GM23338 (cell line): Measurements from ENCODE around the gene TMEM163. TPM values are rescaled to one million over a fixed set of nuclear protein-coding genes. Genes with fewer than 3 reads are reported as not detected.

ENCODE experiments used
- ATAC-seq: fragments of 200-7000 bp; cut with Tn5 transposase; 3 replicates; pipeline ENCODE4 v1.9.1; 2020
- DNase-seq: peaks from one replicate; pipeline ENCODE4 v3.0.0-alpha.2; 2015; ENCODE audit warnings: low spot score
- H2AFZ ChIP-seq: fragments of 200-600 bp; sonication (generic); 2 replicates; pipeline ENCODE4 v1.8.0; 2016; ENCODE audit warnings: antibody characterized with exemption, mild to moderate bottlenecking, moderate library complexity
- H3F3A ChIP-seq: fragments of 200-600 bp; sonication (generic); replicated peaks from 2 replicates; pipeline ENCODE4 v1.8.0; 2017; ENCODE audit warnings: antibody characterized with exemption, mixed run types, low read depth
- H3K27ac ChIP-seq: fragments of 200-600 bp; sonication (generic); 2 replicates; pipeline ENCODE4 v1.6.1; 2016; ENCODE audit warnings: low read depth
- H3K27me3 ChIP-seq: fragments of 200-600 bp; sonication (generic); 2 replicates; pipeline ENCODE4 v1.8.0; 2016; ENCODE audit warnings: mild to moderate bottlenecking, mixed run types, moderate library complexity; ENCODE audit not compliant: insufficient read depth
- H3K36me3 ChIP-seq: fragments of 200-600 bp; sonication (generic); 2 replicates; pipeline ENCODE4 v1.8.0; 2016; ENCODE audit warnings: mild to moderate bottlenecking; ENCODE audit not compliant: insufficient read depth
- H3K4me1 ChIP-seq: fragments of 200-600 bp; sonication (generic); 2 replicates; pipeline ENCODE4 v1.8.0; 2016; ENCODE audit warnings: mild to moderate bottlenecking, moderate library complexity; ENCODE audit not compliant: insufficient read depth
- H3K4me2 ChIP-seq: fragments of 200-600 bp; sonication (generic); 2 replicates; pipeline ENCODE4 v1.7.1; 2017; ENCODE audit warnings: mixed run types
- H3K4me3 ChIP-seq: fragments of 200-600 bp; sonication (generic); 2 replicates; pipeline ENCODE4 v1.6.1; 2016; ENCODE audit warnings: mixed run types
- H3K79me2 ChIP-seq: fragments of 200-600 bp; sonication (generic); replicated peaks from 2 replicates; pipeline ENCODE4 v1.8.0; 2017; ENCODE audit warnings: mild to moderate bottlenecking; ENCODE audit not compliant: insufficient read depth
- H3K9me2 ChIP-seq: fragments of 200-600 bp; sonication (generic); 2 replicates; pipeline ENCODE4 v1.8.0; 2017; ENCODE audit not compliant: insufficient read depth
- H4K20me1 ChIP-seq: fragments of 200-600 bp; sonication (generic); replicated peaks from 2 replicates; pipeline ENCODE4 v1.8.0; 2017; ENCODE audit warnings: mild to moderate bottlenecking; ENCODE audit not compliant: insufficient read depth
- H3K27ac Mint-ChIP-seq: 2 replicates; pipeline ENCODE4 v1.8.0; 2020; ENCODE audit warnings: inconsistent platforms, mild to moderate bottlenecking, moderate library complexity, mixed read lengths
- H3K27me3 Mint-ChIP-seq: 3 replicates; pipeline ENCODE4 v1.8.0; 2022; ENCODE audit warnings: low read depth, mild to moderate bottlenecking, moderate library complexity, mixed read lengths, inconsistent platforms; ENCODE audit not compliant: insufficient read depth, poor library complexity
- H3K36me3 Mint-ChIP-seq: 3 replicates; pipeline ENCODE4 v1.8.0; 2021; ENCODE audit warnings: low read depth, mild to moderate bottlenecking, inconsistent platforms, moderate library complexity, mixed read lengths
- H3K4me1 Mint-ChIP-seq: 3 replicates; pipeline ENCODE4 v1.8.0; 2020; ENCODE audit warnings: mild to moderate bottlenecking, inconsistent platforms, mixed read lengths
- H3K4me3 Mint-ChIP-seq: 3 replicates; pipeline ENCODE4 v1.8.0; 2021; ENCODE audit warnings: moderate library complexity, mild to moderate bottlenecking, inconsistent platforms, mixed read lengths
- H3K9me3 Mint-ChIP-seq: 3 replicates; pipeline ENCODE4 v1.8.0; 2020; ENCODE audit warnings: moderate library complexity, mild to moderate bottlenecking, inconsistent platforms, mixed read lengths
- CREB1 ChIP-seq: fragments of 250-450 bp; sonication (Bioruptor Pico); IDR thresholded peaks from 2 replicates; pipeline ENCODE4 v1.5.0; 2020; ENCODE audit warnings: low read depth, mild to moderate bottlenecking, moderate library complexity
- EZH2phosphoT487 ChIP-seq: fragments of 200-600 bp; sonication (generic); IDR thresholded peaks from one replicate; pipeline ENCODE4 v1.8.1; 2018; ENCODE audit warnings: antibody characterized with exemption; ENCODE audit not compliant: unreplicated experiment
- JUNB ChIP-seq: IDR thresholded peaks from one replicate; pipeline ENCODE4 v1.6.1; 2016; ENCODE audit warnings: antibody characterized with exemption; ENCODE audit not compliant: unreplicated experiment
- NANOG ChIP-seq: IDR thresholded peaks from 2 replicates; pipeline ENCODE4 v1.6.1; 2016; ENCODE audit warnings: antibody characterized with exemption, borderline replicate concordance
- POLR2AphosphoS5 ChIP-seq: IDR thresholded peaks from 2 replicates; pipeline ENCODE4 v1.6.1; 2016; ENCODE audit warnings: antibody characterized with exemption, low read depth
- STAT1 ChIP-seq: IDR thresholded peaks from one replicate; pipeline ENCODE4 v1.6.1; 2016; ENCODE audit warnings: antibody characterized with exemption; ENCODE audit not compliant: unreplicated experiment
- ZNF114 ChIP-seq: fragments of 250-450 bp; sonication (Bioruptor Pico); IDR thresholded peaks from 2 replicates; pipeline ENCODE4 v1.5.0; 2020; ENCODE audit warnings: mild to moderate bottlenecking, moderate library complexity
- ZNF331 ChIP-seq: fragments of 250-450 bp; sonication (Bioruptor Pico); IDR thresholded peaks from 2 replicates; pipeline ENCODE4 v1.5.0; 2020; ENCODE audit warnings: low read depth, mild to moderate bottlenecking, moderate library complexity
- polyA plus RNA-seq: library from polyadenylated mRNA; unstranded; fragments of >200 nt; fragmentation: Nextera tagmentation; extraction: Ambion mirVana; gene quantifications from 2 replicates; pipeline ENCODE4 v1.2.1, GENCODE V29; 2016
- total RNA-seq: library from RNA; depleted of rRNA; stranded (reverse); fragments of >200 nt; shearing (Covaris generic); gene quantifications from 2 replicates; pipeline ENCODE4 v1.2.3, GENCODE V29; 2014
- TF ChIP-seq, protein P1 (sequence below): IDR thresholded peaks from one replicate; pipeline ENCODE4 v1.6.1; 2018; ENCODE audit warnings: antibody characterized with exemption; ENCODE audit not compliant: unreplicated experiment
- TF ChIP-seq, protein P2 (sequence below), 2 experiments: fragments of 200-600 bp in 1 of 2; sonication (generic) in 1 of 2; conservative IDR thresholded peaks; 2 replicates each; pipeline versions ENCODE4 v1.5.1 to v1.6.1; 2016 to 2017; ENCODE audit warnings: antibody characterized with exemption in 2 of 2, low read depth in 2 of 2, mild to moderate bottlenecking in 2 of 2, moderate library complexity in 1 of 2

TMEM163 gene
- total and polyA plus RNA-seq, 2 experiments from 2014 or later: 1.1 to 1.8 TPM

DNA sequence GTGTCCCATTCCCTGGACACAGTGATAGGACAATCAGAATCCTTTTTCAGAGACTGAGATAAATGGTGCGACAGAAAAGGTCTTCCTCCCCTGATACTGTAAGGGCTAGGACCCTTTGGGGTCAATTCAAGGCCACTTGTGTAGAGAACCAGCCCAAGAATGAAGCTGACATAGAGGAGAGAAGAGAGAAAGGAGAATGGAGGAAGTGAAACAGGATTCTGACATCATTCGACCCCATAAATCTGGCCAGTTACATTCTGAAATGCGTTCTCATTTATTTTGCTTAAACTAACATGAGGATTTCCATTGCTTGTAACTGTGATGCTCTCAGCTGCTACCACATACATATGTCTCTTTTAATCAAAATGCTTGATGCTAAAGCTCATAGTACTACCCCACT is 148.1 kb downstream of the TMEM163 start (continued):
- TF ChIP-seq, protein P1, sequence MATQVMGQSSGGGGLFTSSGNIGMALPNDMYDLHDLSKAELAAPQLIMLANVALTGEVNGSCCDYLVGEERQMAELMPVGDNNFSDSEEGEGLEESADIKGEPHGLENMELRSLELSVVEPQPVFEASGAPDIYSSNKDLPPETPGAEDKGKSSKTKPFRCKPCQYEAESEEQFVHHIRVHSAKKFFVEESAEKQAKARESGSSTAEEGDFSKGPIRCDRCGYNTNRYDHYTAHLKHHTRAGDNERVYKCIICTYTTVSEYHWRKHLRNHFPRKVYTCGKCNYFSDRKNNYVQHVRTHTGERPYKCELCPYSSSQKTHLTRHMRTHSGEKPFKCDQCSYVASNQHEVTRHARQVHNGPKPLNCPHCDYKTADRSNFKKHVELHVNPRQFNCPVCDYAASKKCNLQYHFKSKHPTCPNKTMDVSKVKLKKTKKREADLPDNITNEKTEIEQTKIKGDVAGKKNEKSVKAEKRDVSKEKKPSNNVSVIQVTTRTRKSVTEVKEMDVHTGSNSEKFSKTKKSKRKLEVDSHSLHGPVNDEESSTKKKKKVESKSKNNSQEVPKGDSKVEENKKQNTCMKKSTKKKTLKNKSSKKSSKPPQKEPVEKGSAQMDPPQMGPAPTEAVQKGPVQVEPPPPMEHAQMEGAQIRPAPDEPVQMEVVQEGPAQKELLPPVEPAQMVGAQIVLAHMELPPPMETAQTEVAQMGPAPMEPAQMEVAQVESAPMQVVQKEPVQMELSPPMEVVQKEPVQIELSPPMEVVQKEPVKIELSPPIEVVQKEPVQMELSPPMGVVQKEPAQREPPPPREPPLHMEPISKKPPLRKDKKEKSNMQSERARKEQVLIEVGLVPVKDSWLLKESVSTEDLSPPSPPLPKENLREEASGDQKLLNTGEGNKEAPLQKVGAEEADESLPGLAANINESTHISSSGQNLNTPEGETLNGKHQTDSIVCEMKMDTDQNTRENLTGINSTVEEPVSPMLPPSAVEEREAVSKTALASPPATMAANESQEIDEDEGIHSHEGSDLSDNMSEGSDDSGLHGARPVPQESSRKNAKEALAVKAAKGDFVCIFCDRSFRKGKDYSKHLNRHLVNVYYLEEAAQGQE: no peak
- TF ChIP-seq JUNB (no peak), STAT1 (no peak), CREB1 (CRISPR knock-in tag) (no peak), EZH2phosphoT487 (no peak)
- TF ChIP-seq, protein P2, sequence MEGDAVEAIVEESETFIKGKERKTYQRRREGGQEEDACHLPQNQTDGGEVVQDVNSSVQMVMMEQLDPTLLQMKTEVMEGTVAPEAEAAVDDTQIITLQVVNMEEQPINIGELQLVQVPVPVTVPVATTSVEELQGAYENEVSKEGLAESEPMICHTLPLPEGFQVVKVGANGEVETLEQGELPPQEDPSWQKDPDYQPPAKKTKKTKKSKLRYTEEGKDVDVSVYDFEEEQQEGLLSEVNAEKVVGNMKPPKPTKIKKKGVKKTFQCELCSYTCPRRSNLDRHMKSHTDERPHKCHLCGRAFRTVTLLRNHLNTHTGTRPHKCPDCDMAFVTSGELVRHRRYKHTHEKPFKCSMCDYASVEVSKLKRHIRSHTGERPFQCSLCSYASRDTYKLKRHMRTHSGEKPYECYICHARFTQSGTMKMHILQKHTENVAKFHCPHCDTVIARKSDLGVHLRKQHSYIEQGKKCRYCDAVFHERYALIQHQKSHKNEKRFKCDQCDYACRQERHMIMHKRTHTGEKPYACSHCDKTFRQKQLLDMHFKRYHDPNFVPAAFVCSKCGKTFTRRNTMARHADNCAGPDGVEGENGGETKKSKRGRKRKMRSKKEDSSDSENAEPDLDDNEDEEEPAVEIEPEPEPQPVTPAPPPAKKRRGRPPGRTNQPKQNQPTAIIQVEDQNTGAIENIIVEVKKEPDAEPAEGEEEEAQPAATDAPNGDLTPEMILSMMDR (conservative IDR thresholded peaks at IDR 0.05; ENCODE audit: low read depth in 2 of 2): no peak

DNA sequence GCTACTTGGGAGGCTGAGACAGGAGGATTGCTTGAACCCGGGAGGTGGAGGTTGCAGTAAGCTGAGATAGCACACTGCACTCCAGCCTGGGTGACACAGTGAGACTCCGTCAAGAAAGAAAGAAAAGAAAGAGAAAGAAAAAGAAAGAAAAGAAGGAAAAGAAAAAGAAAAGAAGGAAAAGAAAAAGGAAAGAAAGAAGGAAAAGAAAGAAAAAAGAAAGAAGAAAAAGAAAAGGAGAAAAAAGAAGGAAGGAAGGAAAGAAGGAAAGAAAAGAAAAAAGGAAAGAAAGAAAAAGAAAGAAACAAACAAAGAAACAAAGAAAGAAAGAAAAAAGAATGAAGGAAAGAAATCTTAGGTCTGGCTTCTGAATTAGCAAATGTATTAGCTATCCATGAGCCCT is 150.4 kb downstream of the TMEM163 start:
- Histone ChIP-seq H3K4me1 (no peaks in the 10 kb centered on the region), H3K9me2 (peaks cover 2% of the 10 kb centered on the region; the same call in 1 of the 2 replicates), H3K4me3 (no peak overlapping the region), H3K27ac (no peak overlapping the region), H3K4me2 (no peak overlapping the region), H2AFZ (no peak overlapping the region), H3F3A (no peaks in the 10 kb centered on the region), H3K79me2 (no peaks in the 10 kb centered on the region), H3K36me3 (no peaks in the 10 kb centered on the region), H3K27me3 (no peaks in the 10 kb centered on the region), H4K20me1 (no peaks in the 10 kb centered on the region)
- no peaks in the 10 kb centered on the region for H3K36me3 Mint-ChIP-seq
- H3K4me1 Mint-ChIP-seq: no peaks in the 10 kb centered on the region; the same call in 2 of the 3 replicates
- no peak overlapping the region for H3K27ac Mint-ChIP-seq
- no peaks in the 10 kb centered on the region for H3K27me3 Mint-ChIP-seq
- H3K4me3 Mint-ChIP-seq: no peak overlapping the region
- DNase-seq: no peak
- no peaks in the 10 kb centered on the region for H3K9me3 Mint-ChIP-seq
- TF ChIP-seq JUNB (no peak), ZNF331 (CRISPR knock-in tag) (no peak), NANOG (no peak), STAT1 (no peak), POLR2AphosphoS5 (no peak), EZH2phosphoT487 (no peak), ZNF114 (no peak), CREB1 (CRISPR knock-in tag) (no peak)
- TF ChIP-seq, protein P2 (conservative IDR thresholded peaks at IDR 0.05; ENCODE audit: low read depth in 2 of 2): no peak
- TF ChIP-seq, protein P1: no peak
- ATAC-seq: no peak
